ENCODE data around the gene TMEM169.

DNA sequence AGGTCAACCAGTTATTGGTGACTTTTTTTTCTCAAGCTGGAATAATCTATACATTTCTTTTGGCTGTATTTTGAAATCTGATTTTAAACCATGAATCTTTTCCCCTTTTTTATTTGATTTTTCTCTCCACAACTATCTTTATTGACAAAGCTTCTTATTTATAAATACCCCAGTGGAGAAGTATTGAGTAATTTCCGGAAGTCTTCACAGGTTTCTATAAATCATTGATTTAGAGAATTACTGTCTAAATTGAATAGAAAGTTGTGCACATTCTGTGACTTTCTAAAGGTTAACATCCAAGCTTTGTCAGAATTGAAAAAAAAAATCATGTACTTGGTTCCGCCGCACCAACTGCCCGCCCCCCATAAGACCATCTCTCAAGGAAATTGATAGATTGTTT lies 67.3 kb downstream of the TMEM169 start:
- TF ChIP-seq, protein P1, sequence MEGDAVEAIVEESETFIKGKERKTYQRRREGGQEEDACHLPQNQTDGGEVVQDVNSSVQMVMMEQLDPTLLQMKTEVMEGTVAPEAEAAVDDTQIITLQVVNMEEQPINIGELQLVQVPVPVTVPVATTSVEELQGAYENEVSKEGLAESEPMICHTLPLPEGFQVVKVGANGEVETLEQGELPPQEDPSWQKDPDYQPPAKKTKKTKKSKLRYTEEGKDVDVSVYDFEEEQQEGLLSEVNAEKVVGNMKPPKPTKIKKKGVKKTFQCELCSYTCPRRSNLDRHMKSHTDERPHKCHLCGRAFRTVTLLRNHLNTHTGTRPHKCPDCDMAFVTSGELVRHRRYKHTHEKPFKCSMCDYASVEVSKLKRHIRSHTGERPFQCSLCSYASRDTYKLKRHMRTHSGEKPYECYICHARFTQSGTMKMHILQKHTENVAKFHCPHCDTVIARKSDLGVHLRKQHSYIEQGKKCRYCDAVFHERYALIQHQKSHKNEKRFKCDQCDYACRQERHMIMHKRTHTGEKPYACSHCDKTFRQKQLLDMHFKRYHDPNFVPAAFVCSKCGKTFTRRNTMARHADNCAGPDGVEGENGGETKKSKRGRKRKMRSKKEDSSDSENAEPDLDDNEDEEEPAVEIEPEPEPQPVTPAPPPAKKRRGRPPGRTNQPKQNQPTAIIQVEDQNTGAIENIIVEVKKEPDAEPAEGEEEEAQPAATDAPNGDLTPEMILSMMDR (tag by site-specific recombination; IDR thresholded peaks at IDR 0.05): no peak
- no peak for TF ChIP-seq ZNF302 (tag by site-specific recombination; IDR thresholded peaks at IDR 0.05; ENCODE audit: low read depth)
- TF ChIP-seq ZNF654 (tag by site-specific recombination; IDR thresholded peaks at IDR 0.05; ENCODE audit: low read depth): no peak
- no peak for TF ChIP-seq ZBTB8A (tag by site-specific recombination; IDR thresholded peaks at IDR 0.05)

Data from HEK293 (cell line).